Neural cell (in vitro differentiated cells): ENCODE data around the gene C1QTNF3. TPM values are rescaled to one million over a fixed set of nuclear protein-coding genes. Genes with fewer than 3 reads are reported as not detected.

Source experiments
- H2AFZ ChIP-seq: fragments of 200-600, 300-800 bp; sonication (generic), shearing (Covaris generic); 2 replicates; pipeline ENCODE4 v1.6.0; 2014; ENCODE audit warnings: low read depth, mild to moderate bottlenecking, antibody characterized with exemption, low read length, moderate library complexity
- H3F3A ChIP-seq: fragments of 200-600 bp; shearing (Covaris generic); 2 replicates; pipeline ENCODE4 v1.6.1; 2016; ENCODE audit warnings: mild to moderate bottlenecking, moderate library complexity, mixed read lengths, antibody characterized with exemption, low read length; ENCODE audit not compliant: insufficient read depth, poor library complexity, severe bottlenecking
- H3K27ac ChIP-seq: fragments of 200-600, 300-800 bp; sonication (generic), shearing (Covaris generic); 2 replicates; pipeline ENCODE4 v1.5.1; 2014; ENCODE audit warnings: mild to moderate bottlenecking, low read length, moderate library complexity
- H3K27me3 ChIP-seq: fragments of 300-800, 200-600 bp; sonication (generic), shearing (Covaris generic); 2 replicates; pipeline ENCODE4 v1.6.0; 2014; ENCODE audit warnings: mild to moderate bottlenecking, low read depth, low read length, moderate library complexity; ENCODE audit not compliant: insufficient read depth
- H3K36me3 ChIP-seq: fragments of 300-800, 200-600 bp; sonication (generic), shearing (Covaris generic); 2 replicates; pipeline ENCODE4 v1.5.1; 2014; ENCODE audit warnings: mild to moderate bottlenecking, antibody characterized with exemption, low read length, moderate library complexity; ENCODE audit not compliant: insufficient read depth
- H3K4me2 ChIP-seq: fragments of 300-800, 200-600 bp; sonication (generic), shearing (Covaris generic); 2 replicates; pipeline ENCODE4 v1.6.0; 2014; ENCODE audit warnings: mild to moderate bottlenecking, low read length
- H3K4me3 ChIP-seq: fragments of 300-800, 200-600 bp; sonication (generic), shearing (Covaris generic); 2 replicates; pipeline ENCODE4 v1.5.1; 2014; ENCODE audit warnings: mild to moderate bottlenecking, low read length, moderate library complexity
- H3K79me2 ChIP-seq: fragments of 200-600 bp; shearing (Covaris generic); replicated peaks from 2 replicates; pipeline ENCODE4 v1.6.0; 2014; ENCODE audit warnings: mild to moderate bottlenecking, low read length, moderate library complexity; ENCODE audit not compliant: insufficient read depth
- H3K9ac ChIP-seq: fragments of 300-800, 200-600 bp; sonication (generic), shearing (Covaris generic); 2 replicates; pipeline ENCODE4 v1.6.1; 2016; ENCODE audit warnings: mild to moderate bottlenecking, low read length, mixed read lengths
- H3K9me2 ChIP-seq: fragments of 200-600 bp; shearing (Covaris generic); 2 replicates; pipeline ENCODE4 v1.6.1; 2016; ENCODE audit warnings: mild to moderate bottlenecking, low read length, mixed read lengths; ENCODE audit not compliant: insufficient read depth
- H3K9me3 ChIP-seq: fragments of 200-600, 300-800 bp; sonication (generic), shearing (Covaris generic); 2 replicates; pipeline ENCODE4 v1.6.1; 2016; ENCODE audit warnings: mild to moderate bottlenecking, mixed run types, low read length, moderate library complexity, mixed read lengths
- H4K20me1 ChIP-seq: fragments of 200-600 bp; shearing (Covaris generic); 2 replicates; pipeline ENCODE4 v1.6.1; 2016; ENCODE audit warnings: mild to moderate bottlenecking, mixed run types; ENCODE audit not compliant: insufficient read depth
- EP300 ChIP-seq: fragments of 450-650 bp; conservative IDR thresholded peaks from 2 replicates; pipeline ENCODE4 v1.6.1; 2014; ENCODE audit warnings: antibody characterized with exemption, mild to moderate bottlenecking, moderate library complexity; ENCODE audit not compliant: poor library complexity, severe bottlenecking
- EZH2 ChIP-seq: fragments of 200-600, 300-800 bp; shearing (Covaris generic), sonication (generic); IDR thresholded peaks from 2 replicates; pipeline ENCODE4 v1.6.1; 2014; ENCODE audit warnings: antibody characterized with exemption, low read length, borderline replicate concordance, mild to moderate bottlenecking; ENCODE audit not compliant: insufficient read depth, poor library complexity, severe bottlenecking
- MXI1 ChIP-seq: fragments of 450-650 bp; conservative IDR thresholded peaks from 2 replicates; pipeline ENCODE4 v1.6.1; 2014; ENCODE audit warnings: antibody characterized with exemption, mild to moderate bottlenecking; ENCODE audit not compliant: poor library complexity, severe bottlenecking
- POLR2AphosphoS5 ChIP-seq: IDR thresholded peaks from 2 replicates; pipeline ENCODE4 v1.6.1; 2012
- RAD21 ChIP-seq: fragments of 450-650 bp; conservative IDR thresholded peaks from 2 replicates; pipeline ENCODE4 v1.6.1; 2014; ENCODE audit warnings: antibody characterized with exemption, mild to moderate bottlenecking, moderate library complexity
- SMC3 ChIP-seq: fragments of 450-650 bp; conservative IDR thresholded peaks from 2 replicates; pipeline ENCODE4 v1.6.1; 2014; ENCODE audit warnings: antibody characterized with exemption, mild to moderate bottlenecking, moderate library complexity; ENCODE audit not compliant: poor library complexity
- TAF1 ChIP-seq: IDR thresholded peaks from 2 replicates; pipeline ENCODE4 v1.6.1; 2012; ENCODE audit warnings: low read depth
- polyA plus RNA-seq: library from polyadenylated mRNA; depleted of rRNA; stranded (reverse); fragments of >200 nt; gene quantifications from 2 replicates; pipeline ENCODE4 v1.2.3, GENCODE V29; 2014
- TF ChIP-seq, protein P1 (sequence below): fragments of 450-650 bp; IDR thresholded peaks from 2 replicates; pipeline ENCODE4 v1.5.1; 2014; ENCODE audit warnings: antibody characterized with exemption, mild to moderate bottlenecking, moderate library complexity; ENCODE audit not compliant: poor library complexity, severe bottlenecking
- TF ChIP-seq, protein P2 (sequence below): IDR thresholded peaks from 2 replicates; pipeline ENCODE4 v1.6.1; 2012; ENCODE audit warnings: borderline replicate concordance

Gene C1QTNF3
- polyA plus RNA-seq, 1 donor from 2014 or later = 33.1 TPM

DNA sequence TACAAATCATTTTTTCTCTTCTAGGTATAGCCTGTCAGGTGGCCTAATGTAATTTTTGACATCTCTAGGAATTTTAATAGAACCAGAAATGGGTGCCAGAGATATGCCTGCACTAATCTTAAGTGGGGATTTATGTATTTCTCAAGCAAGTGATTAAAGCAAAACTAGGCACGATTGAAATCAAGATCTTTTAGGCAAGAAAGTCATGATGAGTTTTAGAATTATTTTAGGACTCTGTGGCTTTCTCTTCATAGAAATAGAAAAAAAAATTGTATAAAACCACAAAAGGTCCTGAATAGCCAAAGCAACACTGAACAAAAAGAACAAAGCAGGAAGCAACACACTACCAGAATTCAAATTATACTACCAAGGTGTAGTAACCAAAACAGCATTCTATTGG is 34.2 kb downstream of the C1QTNF3 start:
- Histone ChIP-seq H3K79me2 (peaks cover 4% of the 10 kb centered on the region), H3K4me3 (peak overlapping the region; percentile 89), H3K27ac (peak overlapping the region; percentile 96), H3K9me3 (no peaks in the 10 kb centered on the region), H3K27me3 (no peaks in the 10 kb centered on the region), H3K36me3 (no peaks in the 10 kb centered on the region), H4K20me1 (no peaks in the 10 kb centered on the region), H3K9ac (peak overlapping the region; percentile 84), H3K9me2 (no peaks in the 10 kb centered on the region), H3F3A (peaks cover 11% of the 10 kb centered on the region), H2AFZ (peak overlapping the region; percentile 88), H3K4me2 (peak overlapping the region; percentile 87)
- TF ChIP-seq RAD21 (no peak), EP300 (no peak), POLR2AphosphoS5 (no peak), EZH2 (no peak)
- TF ChIP-seq, protein P1, sequence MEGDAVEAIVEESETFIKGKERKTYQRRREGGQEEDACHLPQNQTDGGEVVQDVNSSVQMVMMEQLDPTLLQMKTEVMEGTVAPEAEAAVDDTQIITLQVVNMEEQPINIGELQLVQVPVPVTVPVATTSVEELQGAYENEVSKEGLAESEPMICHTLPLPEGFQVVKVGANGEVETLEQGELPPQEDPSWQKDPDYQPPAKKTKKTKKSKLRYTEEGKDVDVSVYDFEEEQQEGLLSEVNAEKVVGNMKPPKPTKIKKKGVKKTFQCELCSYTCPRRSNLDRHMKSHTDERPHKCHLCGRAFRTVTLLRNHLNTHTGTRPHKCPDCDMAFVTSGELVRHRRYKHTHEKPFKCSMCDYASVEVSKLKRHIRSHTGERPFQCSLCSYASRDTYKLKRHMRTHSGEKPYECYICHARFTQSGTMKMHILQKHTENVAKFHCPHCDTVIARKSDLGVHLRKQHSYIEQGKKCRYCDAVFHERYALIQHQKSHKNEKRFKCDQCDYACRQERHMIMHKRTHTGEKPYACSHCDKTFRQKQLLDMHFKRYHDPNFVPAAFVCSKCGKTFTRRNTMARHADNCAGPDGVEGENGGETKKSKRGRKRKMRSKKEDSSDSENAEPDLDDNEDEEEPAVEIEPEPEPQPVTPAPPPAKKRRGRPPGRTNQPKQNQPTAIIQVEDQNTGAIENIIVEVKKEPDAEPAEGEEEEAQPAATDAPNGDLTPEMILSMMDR = no peak

DNA sequence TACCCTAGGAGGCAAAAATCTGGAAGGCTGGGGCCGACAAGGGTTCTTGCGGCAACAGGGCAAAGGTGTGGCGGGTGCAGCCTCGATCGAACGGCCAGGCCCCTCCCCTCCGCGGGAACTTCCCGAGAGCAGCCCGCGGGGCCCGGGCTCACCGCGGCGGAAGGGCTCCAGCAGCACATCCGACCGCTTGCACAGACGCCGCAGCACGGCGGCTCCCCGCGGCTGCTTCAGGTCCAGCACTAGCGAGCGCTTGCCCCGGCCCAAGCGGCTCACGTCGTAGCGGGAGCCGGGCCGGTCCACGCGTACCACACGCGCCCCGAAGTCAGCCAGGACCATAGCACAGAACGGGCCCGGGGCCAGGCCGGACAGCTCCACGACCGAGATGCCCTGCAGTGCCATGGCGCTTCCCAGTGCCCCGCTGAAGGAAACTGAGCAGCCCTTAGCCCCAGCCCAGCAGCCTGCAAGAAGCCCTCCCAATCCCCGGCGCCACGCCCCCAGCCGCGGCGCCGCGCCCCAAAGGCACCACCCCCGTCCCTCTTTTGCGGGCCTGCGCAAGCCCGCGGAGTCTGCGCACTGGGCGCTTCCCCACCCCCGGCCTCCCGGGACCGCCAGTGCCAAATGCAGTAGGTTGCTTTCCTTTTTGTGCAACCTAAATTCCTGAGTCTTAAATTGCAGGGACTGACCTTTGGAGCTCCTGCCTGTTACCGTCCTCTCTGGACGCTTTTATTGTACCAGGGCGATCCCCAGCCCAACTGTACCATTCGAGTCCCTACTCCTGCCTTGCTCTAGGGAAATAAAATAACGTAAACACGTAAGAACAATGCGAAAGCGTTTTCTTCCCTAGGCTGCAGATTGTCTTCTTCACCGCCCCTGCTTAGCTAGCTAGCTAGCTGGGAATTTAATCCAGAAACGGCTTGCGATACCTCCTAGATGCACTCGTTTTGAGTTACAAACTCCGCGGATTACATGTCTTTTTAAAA is 35.1 kb downstream of the C1QTNF3 start, which contains the start of gene AMACR:
AMACR (minus strand) TSS at position 430 of the 980 bp plus-strand sequence; CDS start at position 399, 31 bp downstream.
- H3K4me2 ChIP-seq = peak within 1 kb of the TSS; percentile 87
- H3K4me3 ChIP-seq = peak within 1 kb of the TSS; percentile 89
- TF ChIP-seq EP300 (no peak), TAF1 (peak; percentile 87), EZH2 (no peak), SMC3 (no peak), POLR2AphosphoS5 (peak; percentile 93), RAD21 (peak; percentile 20), MXI1 (peak; percentile 87)
- TF ChIP-seq, protein P2, sequence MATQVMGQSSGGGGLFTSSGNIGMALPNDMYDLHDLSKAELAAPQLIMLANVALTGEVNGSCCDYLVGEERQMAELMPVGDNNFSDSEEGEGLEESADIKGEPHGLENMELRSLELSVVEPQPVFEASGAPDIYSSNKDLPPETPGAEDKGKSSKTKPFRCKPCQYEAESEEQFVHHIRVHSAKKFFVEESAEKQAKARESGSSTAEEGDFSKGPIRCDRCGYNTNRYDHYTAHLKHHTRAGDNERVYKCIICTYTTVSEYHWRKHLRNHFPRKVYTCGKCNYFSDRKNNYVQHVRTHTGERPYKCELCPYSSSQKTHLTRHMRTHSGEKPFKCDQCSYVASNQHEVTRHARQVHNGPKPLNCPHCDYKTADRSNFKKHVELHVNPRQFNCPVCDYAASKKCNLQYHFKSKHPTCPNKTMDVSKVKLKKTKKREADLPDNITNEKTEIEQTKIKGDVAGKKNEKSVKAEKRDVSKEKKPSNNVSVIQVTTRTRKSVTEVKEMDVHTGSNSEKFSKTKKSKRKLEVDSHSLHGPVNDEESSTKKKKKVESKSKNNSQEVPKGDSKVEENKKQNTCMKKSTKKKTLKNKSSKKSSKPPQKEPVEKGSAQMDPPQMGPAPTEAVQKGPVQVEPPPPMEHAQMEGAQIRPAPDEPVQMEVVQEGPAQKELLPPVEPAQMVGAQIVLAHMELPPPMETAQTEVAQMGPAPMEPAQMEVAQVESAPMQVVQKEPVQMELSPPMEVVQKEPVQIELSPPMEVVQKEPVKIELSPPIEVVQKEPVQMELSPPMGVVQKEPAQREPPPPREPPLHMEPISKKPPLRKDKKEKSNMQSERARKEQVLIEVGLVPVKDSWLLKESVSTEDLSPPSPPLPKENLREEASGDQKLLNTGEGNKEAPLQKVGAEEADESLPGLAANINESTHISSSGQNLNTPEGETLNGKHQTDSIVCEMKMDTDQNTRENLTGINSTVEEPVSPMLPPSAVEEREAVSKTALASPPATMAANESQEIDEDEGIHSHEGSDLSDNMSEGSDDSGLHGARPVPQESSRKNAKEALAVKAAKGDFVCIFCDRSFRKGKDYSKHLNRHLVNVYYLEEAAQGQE = peak; percentile 78
- TF ChIP-seq, protein P1 = peak; percentile 22
- H3K9ac ChIP-seq = peak within 1 kb of the TSS; percentile 84
- H3K36me3 ChIP-seq = no peaks in the 10 kb centered on the region
- H3K79me2 ChIP-seq = peaks cover 4% of the 10 kb centered on the region
- no peaks in the 10 kb centered on the region for H3K27me3 ChIP-seq
- no peaks in the 10 kb centered on the region for H3K9me3 ChIP-seq
- H2AFZ ChIP-seq = peak within 1 kb of the TSS; percentile 88
- H3F3A ChIP-seq = peaks cover 11% of the 10 kb centered on the region
- H3K27ac ChIP-seq = peak within 1 kb of the TSS; percentile 96
- H3K9me2 ChIP-seq = no peaks in the 10 kb centered on the region
- H4K20me1 ChIP-seq = no peaks in the 10 kb centered on the region
